GM21786 (cell line): Measurements from ENCODE around the gene MMAA.
"Not testable (repeated sequence)": the region's sequence is repeated elsewhere in the genome, so short reads cannot be mapped to it uniquely, and the experiment has no call there.

Source experiments
- ATAC-seq: cut with Tn5 transposase; IDR thresholded peaks from one replicate; pipeline ENCODE4 v1.9.1; 2021; ENCODE audit not compliant: unreplicated experiment

The MMAA gene

DNA sequence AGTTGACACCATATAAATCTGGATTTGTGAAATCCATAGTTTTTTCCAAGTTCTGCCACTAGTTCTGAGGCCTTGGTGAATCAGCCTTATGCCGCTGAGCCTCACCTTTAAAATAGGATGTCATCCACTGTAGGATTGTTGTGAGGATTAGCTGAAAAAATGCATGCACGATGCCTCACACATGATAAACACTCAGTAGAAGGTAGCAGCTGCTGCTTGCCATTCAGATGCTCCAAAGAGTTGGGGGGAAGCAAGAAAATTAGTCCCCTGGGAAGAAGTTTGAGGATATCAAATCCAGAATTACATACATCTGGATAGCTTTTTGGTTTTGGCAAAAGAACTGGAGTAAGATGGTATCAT, 7.4 kb downstream of the MMAA start:
- no peak for ATAC-seq

DNA sequence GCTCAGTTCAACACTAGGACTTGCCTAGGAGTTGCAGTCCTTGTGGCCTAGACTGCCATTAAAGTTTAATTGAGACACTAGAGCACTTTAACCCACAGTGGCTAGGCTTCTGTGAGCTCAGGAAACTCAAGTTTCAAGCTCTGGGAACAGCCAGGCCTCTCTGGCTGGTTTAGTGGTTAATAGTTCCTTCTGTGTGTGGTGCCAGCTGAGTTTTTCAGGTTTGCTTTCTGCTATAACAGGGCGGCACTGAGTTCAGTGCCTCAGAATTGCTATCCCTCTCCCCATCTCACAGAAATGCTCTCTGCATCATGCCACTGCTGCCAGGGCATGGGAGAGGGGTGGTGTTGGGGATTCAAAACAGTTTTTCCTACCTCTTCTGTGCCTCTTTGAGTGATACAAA, 15.9 kb downstream of the MMAA start:
- no peak for ATAC-seq

DNA sequence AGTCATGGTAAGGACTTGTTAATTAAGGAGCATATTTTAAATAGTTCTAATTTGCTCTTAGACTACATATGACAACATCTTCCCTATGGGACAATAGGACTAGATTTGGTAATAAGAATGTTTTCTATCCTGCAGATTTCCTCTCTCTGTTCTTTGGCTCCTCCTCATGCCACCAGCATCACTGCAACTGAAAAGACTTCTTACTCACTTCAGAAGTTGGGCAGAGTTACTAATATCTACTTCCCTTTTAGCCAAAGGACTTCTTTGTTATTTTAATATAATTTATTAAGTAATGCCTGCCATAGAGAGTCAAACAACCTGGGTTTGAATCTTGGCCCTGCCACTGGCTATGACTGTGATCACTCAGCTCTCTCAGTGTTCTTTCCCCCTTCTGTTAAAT, 16.4 kb downstream of the MMAA start:
- ATAC-seq = no peak

DNA sequence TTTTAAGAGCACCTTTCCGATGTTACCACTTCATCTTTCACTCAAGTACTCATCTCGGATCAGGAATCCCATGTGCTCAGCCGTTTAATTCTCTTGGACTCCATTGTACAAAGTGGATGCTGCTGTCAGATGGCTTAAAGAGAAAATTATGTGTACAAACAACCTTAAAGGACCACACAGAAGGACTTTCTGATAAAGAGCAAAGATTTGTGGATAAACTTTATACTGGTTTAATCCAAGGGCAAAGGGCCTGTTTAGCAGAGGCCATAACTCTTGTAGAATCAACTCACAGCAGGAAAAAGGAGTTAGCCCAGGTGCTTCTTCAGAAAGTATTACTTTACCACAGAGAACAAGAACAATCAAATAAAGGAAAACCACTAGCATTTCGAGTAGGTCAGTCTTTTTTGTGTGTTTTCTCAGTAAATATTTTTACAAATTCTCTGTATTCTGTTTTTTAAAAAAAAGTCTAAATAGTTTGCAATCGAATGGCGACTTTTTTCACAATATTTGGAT, 20.1 kb downstream of the MMAA start:
- no peak for ATAC-seq

DNA sequence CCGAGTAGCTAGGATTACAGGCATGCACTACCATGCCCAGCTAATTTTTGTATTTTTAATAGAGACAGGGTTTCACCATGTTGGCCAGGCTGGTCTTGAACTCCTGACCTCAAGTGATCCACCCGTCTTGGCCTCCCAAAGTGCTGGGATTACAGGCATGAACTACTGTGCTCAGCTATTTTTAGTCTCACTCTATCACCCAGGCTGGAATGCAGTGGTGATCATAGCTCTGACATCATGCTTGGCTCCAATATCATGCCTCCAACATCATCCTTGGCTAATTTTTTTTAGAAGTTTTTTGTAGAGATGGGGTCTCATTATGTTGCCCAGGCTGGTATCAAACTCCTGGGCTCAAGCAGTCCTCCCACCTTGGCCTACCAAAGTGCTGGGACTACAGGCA, 21.1 kb downstream of the MMAA start:
- ATAC-seq = not testable (repeated sequence)

DNA sequence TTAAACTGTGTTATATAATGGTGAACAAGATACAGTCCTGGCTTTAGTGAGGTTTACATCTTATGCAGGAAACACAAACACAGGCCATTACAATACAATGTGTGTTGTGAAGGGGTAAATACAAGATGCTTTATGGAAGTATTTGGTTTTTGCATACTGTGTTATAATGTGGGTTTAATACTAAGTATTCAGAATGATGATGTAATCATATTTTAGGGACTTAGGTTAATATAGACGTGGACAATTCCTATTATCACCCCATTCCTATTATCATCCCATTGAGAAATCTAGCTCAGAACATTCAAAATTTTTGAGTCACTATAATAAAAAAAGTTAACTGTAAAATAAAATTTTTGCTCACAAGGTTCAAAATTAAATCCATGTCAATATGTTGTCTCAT, 24.1 kb downstream of the MMAA start:
- no peak for ATAC-seq

DNA sequence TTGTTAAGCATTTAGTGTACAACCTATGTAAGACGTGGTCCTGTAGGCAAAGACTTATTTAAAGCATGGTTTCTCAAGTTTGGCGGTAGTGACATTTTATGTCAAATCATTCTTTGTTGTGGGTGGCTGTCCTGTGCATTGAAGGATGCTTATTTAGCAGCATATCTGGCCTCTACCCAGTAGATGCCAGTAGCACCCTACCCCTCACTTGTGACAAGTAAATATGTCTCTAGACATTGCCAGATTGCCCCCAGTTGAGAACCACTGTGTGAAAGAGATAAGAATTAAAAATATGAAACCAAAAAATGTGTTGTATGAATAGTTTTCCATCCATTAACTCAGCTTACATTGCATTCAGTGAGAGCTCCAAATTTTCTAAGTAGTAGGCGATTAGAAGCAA, 25.5 kb downstream of the MMAA start:
- ATAC-seq = no peak

DNA sequence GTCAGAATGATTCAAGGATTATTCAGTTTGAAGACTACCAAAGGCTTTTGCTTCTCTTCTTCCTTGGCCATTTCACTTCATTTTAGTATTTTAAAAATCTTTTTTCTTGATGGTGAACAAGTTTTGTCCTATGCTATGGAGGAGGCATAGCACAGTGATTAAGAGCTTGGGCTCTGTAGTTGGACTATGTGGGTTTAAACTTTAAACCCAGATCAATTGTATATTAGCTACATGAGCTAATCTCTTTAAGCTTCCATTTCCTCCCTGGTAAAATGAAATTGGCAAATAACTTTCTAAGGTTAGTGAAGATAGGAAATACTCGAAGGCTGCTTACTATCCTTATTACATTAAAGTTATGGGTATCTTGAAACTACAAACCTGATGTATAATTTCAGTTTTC, 37.0 kb downstream of the MMAA start:
- ATAC-seq = no peak

DNA sequence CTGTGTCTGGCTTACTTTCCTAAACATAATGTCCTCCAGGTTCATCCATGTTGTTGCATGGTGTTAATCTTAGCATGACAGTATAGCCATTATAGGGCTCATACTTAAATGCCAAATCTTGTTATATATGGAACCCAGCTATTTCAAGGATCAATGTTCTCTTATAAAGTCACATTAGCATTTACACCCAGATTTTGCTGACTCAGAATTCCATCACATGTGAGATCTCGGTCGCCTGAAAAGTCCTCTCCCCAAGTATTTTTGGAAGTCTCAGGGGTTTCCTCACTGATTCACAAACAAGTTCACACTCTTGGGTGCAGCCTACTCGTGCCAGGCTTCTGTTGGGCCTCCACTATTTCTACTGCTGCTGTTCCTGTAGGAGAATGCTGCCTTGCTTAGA, 40.9 kb downstream of the MMAA start:
- no peak for ATAC-seq

DNA sequence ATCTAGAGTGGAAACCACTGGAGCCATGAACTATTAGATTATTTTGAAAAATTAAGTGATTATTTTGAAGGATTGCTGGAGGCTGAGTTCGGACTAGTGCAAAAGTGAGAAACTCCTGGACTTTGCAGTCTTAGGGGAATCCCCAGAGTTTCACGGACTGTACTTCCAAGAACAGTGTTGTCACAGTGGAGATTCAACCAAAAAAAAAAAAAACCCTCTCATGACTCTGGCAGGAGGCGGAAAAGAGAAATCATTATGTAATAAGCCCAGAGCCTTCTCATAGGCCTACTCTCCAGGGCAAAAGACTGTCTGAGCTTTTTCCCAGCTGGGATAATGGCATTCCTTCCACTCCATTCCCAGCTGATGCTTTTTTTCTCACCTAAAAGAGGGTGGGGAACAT, 44.0 kb downstream of the MMAA start:
- no peak for ATAC-seq

DNA sequence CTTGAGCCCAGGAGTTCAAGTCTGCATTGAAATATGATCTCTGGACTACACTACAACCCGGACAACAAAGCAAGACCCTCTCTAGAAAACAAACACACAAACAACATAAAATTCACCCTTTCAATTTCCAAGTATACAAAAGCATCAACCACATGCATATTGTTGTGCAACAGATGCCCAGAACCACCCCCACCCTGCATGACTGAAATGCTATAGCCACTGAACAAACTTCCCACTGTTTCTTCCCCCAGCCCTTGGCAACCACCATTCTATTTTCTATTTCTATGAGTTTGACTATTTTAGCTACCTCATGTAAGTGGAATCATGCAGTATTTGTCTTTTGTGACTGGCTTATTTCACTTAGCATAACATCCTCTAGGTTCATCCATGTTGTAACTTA, 46.6 kb downstream of the MMAA start:
- no peak for ATAC-seq

DNA sequence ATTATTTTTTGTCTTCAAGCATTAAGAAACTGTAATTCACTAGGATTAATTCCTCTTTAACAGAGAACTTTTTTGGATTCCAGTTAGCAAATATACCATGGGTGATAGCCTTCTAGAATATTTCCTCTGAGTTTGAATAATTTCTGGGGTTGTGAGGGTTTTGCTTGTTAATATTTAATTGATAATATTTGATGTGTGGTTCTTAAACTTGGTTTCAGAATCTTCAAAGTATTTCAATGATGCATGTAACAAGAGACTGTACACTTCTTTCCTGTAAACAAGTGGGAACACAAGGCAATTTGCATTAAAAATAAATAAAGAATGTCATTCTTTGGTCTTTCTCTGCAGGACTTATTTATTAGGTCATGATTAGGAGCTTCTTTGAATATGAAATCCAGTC, 51.2 kb downstream of the MMAA start:
- ATAC-seq = no peak

DNA sequence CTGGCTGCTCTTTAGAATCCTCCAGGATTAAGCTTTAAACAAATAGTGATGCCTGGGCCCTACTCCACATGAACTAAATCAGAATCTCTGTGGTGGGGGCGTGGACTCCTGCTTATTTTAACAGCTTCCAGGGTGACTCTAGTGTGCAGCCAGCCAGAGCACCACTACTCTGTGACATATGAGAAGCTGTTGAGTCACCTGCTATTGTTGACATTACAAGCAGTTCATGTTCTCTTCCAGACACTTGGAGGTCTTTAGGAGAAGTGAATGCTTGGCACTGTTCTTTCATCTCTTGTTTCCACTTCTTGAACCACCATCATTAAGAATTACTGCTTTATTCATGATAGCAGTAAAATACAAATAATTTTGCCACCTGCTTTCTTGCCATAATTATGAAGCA, 60.3 kb downstream of the MMAA start:
- no peak for ATAC-seq

DNA sequence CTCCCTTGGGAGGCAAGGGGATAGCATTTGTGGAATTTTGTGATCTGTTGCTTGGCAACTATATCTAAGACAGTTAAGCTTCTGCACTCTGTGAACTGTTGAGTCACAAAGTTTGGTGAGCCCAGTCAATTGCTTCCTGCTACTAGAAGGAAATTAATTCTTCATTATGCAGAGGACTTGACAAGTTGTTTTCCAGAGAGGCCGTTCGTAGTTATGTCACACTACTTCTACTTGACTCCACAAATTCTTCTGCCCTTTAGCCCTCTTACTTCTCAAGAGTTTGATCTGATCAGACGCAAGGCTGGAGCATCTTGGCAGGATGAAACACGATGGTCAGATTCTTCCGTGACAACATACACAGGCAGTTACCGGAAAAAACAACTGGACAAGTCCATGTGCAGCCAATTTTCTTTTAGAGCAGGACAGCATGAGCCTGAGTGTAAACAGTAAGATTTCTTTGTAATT, 60.8 kb downstream of the MMAA start, which contains the start of gene C4orf51:
TSS of gene C4orf51 (plus strand) at position 156 of the 465 bp plus-strand sequence. CDS start at position 214, 58 bp downstream.
- no peak for ATAC-seq

DNA sequence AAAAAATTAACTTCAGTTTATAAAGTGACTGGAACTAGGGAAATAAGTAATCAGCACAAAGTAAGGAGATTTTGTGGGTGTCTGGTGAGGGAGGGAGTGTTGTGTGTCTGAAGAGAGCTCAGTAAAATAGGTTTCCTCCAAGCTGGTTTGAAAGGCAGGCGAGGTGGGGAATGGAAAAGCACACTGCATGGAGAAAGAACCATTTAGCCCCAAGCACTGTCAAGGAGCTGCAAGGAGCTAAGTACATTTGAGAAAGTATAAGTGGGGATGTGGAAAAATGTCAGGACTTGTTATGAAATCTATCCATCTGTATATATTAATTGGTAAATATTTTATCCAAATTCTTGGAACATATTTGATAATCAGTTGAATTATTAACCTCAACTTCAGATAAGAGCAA, 61.7 kb downstream of the MMAA start:
- ATAC-seq = no peak

DNA sequence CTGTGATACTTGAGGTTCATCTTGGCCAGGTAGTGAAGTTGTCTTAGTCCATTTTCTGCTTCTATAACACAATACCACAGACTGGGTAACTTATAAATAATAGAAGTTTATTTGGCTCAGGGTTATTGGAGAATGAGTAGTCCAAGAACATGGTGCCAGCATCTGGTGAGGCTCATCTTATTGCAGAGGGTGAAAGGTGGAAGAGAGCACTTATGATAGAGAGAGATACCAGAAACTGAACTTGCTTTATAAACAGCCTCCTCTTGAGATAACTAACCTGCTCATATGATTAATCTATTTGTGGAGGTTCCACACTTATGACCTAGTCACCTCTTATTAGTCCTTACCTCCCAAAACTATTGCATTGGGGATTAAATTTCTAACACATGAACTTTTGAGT, 62.3 kb downstream of the MMAA start:
- ATAC-seq = no peak

DNA sequence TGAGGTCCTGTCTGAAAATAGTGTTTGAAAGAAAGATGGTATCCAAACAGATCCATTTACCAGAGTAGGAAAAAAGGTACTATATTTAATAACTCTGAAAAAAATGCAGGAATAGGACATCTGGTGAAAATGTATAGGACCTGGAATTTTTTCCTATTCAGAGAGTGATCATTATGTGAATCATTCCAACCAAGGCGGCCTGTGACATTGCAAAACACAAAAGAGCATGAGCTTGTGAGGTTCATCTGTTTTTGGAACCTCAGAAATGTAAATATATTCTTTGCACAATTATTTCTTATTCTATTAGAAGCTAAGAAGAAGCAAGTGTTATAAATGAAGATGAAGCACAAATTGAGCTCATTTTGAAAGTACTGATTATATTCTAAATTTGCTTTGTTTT, 62.8 kb downstream of the MMAA start:
- ATAC-seq = no peak

DNA sequence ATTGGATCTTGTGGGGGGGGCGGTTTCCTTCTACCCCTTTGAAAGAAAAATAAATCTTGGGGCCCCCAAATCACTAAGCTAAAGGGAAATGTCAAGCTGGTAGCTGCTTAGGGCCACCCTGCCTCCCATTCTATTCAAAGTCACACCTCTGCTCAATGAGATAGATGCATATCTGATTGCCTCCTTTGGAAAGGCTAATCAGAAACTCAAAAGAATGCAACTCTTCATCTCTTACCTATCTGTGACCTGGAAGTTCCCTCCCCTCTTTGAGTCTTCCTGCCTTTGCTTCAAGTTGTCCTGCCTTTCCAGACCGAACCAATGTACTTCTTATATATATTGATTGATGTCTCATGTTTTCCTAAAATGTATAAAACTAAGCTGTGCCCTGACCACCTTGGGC, 67.8 kb downstream of the MMAA start:
- no peak for ATAC-seq

DNA sequence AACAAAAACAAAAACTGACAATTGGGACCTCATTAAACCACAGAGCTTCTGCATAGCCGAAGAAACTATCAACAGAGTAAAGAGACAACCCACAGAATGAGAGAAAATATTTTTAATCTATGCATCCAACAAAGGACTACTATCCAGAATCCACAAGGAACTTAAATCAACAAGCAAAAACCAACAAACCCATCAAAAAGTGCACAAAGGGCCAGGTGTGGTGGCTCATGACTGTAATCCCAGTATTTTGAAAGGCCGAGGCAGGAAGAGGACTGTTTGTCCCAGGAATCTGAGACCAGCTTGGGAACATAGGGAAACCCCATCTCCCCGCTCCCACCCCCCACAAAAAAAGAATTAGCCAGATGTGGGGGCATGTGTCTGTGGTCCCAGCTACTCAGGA, 71.4 kb downstream of the MMAA start:
- no peak for ATAC-seq

DNA sequence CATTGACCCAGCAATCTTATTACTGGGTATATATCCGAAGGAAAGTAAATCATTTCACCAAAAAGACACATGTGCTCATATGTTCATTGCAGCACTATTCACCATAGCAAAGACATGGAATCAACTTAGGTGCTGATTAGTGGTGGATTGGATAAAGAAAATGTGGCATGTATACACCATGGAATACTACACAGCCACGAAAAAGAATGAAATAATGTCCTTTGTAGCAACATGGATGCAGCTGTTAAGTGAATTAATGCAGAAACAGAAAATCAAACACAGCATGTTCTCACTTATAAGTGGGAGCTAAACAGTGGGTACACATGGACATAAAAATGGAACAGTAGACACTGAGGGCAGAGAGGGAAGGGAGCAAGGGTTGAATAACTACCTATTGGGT, 72.2 kb downstream of the MMAA start:
- not testable (repeated sequence) for ATAC-seq

DNA sequence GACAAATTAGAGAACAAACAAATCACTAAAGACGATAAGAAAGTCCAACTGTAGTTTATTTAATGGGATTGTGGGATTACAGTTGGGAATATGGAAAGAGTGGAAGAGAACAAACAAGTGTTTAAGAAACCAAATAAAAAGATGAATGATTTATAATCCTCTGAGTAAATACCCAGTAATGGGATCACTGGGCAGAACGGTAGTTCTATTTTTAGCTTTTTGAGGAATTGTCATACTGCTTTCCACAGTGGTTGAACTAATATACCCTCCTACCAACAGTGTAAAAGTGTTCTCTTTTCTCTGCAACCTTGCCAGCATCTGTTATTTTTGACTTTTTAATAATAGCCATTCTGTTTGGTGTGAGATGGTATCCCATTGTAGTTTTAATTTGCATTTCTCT, 75.7 kb downstream of the MMAA start:
- ATAC-seq = no peak

DNA sequence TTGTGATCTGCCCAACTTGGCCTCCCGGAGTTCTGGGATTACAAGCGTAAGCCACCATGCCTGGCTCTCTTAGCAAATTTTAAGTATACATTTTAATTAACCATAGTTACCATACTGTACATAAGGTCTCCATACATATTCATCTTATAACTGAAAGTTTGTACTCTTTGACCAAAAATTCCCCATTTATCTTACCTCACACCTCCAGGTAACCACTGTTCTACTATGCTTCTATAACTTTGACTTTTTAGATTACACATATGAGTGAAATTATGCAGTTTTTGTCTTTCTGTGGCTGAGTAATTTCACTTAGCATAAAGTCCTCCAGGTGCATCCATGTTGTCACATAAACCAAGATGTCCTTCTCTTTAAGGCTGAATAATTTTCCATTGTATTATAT, 78.1 kb downstream of the MMAA start:
- ATAC-seq = no peak

DNA sequence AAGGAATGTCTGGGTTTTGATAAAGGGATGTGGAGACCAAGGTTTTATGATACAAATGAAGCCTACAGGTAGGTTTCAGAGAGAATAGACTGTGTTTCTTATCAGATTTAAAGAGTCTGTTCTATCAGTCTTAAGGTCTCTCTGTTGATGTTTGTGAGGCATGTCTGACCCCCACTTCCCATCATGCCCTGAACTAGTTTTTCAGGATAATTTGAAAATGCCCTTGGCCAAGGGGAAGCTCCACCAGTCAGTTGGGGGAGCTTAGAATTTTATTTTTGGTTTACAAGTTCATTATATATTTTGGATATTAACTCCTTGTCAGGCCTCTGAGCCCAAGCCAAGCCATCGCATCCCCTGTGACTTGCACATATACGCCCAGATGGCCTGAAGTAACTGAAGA, 79.3 kb downstream of the MMAA start:
- no peak for ATAC-seq
